ENCODE data around the gene CUL9. TPM values are rescaled to one million over a fixed set of nuclear protein-coding genes. Genes with fewer than 3 reads are reported as not detected.

CUL9 gene
- total RNA-seq, 1 donor from 2014 or later, result 70.8 TPM

DNA sequence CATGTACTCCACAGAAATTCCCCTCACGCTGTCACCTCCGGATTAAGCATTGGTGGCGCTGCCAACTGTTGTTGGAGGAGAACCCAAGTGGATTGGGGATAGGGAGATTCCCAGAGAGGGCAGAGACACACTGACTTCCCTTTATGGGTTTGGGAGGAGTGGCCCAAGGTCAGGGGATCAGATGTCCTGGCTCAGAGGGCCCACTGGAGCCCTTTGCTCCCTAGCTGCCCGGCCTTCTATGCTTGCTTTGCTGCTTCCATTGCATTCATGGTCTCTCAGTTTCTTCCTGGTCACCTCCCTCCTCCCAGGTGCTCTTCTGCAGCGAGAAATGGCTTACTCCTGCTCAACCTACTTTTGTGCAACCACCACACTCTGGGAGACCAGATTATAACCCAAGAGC is 14.3 kb downstream of the CUL9 start:
- Mint-ChIP-seq H3K27me3 (no peaks in the 10 kb centered on the region), H3K4me1 (no peaks in the 10 kb centered on the region), H3K4me3 (no peak overlapping the region), H3K36me3 (ENCODE audit: low read depth) (peaks cover 78% of the 10 kb centered on the region), H3K9me3 (no peaks in the 10 kb centered on the region), H3K27ac (no peak overlapping the region)
- CTCF ChIA-PET, result no interaction called here
- intact Hi-C loops (cut with micrococcal nuclease), result no loop called here
- ATAC-seq (ENCODE audit: low read depth) (no peak), DNase-seq (no peak)
- POLR2A ChIA-PET, result no interaction called here
- TF ChIP-seq, protein P1, sequence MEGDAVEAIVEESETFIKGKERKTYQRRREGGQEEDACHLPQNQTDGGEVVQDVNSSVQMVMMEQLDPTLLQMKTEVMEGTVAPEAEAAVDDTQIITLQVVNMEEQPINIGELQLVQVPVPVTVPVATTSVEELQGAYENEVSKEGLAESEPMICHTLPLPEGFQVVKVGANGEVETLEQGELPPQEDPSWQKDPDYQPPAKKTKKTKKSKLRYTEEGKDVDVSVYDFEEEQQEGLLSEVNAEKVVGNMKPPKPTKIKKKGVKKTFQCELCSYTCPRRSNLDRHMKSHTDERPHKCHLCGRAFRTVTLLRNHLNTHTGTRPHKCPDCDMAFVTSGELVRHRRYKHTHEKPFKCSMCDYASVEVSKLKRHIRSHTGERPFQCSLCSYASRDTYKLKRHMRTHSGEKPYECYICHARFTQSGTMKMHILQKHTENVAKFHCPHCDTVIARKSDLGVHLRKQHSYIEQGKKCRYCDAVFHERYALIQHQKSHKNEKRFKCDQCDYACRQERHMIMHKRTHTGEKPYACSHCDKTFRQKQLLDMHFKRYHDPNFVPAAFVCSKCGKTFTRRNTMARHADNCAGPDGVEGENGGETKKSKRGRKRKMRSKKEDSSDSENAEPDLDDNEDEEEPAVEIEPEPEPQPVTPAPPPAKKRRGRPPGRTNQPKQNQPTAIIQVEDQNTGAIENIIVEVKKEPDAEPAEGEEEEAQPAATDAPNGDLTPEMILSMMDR (IDR thresholded peaks at IDR 0.05), result no peak

DNA sequence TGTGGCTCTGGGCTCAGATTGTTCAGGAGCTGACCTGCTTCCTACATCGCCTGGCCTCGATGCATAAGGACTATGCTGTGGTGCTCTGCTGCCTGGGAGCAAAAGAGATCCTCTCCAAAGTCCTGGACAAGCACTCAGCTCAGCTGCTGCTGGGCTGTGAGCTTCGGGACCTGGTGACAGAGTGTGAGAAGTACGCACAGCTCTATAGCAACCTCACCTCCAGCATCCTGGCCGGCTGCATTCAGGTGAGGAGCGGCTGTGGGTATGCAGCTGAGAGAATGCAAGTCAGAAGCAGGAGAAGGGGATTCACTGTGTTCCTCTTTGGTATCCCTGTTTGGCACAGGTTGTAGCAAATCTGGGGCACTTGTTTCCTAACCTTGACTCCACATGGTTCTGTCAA is 17.9 kb downstream of the CUL9 start:
- Mint-ChIP-seq H3K4me1 (no peaks in the 10 kb centered on the region), H3K27ac (no peak overlapping the region), H3K27me3 (no peaks in the 10 kb centered on the region), H3K9me3 (no peaks in the 10 kb centered on the region), H3K36me3 (ENCODE audit: low read depth) (peaks cover 77% of the 10 kb centered on the region), H3K4me3 (no peak overlapping the region)
- TF ChIP-seq, protein P1 (IDR thresholded peaks at IDR 0.05), result no peak
- no peak for ATAC-seq (ENCODE audit: low read depth)
- POLR2A ChIA-PET, result no interaction called here
- CTCF ChIA-PET, result no interaction called here
- intact Hi-C loops (cut with micrococcal nuclease), result no loop called here
- DNase-seq, result no peak

DNA sequence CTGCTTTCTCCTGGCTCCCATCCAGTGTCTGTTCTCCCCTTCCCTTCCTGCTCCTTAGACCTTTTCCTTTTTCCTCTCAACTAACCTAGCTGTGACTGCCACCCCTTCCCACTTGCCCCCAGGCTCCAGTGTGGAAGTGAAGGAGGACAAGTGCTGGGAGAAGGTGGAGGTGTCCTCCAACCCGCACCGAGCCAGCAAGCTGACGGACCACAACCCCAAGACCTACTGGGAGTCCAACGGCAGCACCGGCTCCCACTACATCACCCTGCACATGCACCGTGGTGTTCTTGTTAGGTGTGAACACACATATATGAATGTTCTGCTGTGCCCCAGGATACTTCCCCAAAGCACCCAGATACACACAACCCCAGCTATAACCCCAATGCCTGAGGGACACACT is 18.5 kb downstream of the CUL9 start:
- intact Hi-C loops (cut with micrococcal nuclease), result no loop called here
- Mint-ChIP-seq H3K27ac (no peak overlapping the region), H3K9me3 (no peaks in the 10 kb centered on the region), H3K4me3 (no peak overlapping the region), H3K36me3 (ENCODE audit: low read depth) (peaks cover 75% of the 10 kb centered on the region), H3K4me1 (no peaks in the 10 kb centered on the region), H3K27me3 (no peaks in the 10 kb centered on the region)
- ChIA-PET POLR2A (interaction anchor here (0.6 kb wide), 2 partner anchors 9 to 1019 kb away, joined by 4 to 8 read pairs; no protein-coding TSS in a partner anchor), CTCF (no interaction called here)
- DNase-seq (no peak), ATAC-seq (ENCODE audit: low read depth) (no peak)
- TF ChIP-seq, protein P1 (IDR thresholded peaks at IDR 0.05), result no peak

DNA sequence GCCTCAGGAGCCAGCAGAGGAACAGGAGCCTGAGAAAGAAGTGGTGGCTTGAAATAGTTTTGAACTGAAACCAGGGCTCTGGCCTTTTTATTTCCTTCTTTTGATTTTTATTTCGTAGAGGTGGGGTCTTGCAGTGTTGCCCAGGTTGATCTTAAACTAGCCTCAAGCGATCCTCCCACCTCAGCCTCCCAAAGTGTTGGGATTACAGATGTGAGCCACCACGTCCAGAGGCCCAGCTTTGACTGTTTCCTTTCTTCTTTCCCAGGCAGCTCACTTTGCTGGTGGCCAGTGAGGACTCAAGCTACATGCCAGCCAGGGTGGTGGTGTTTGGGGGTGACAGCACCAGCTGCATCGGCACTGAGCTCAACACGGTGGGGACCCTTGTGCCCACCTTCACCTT is 20.5 kb downstream of the CUL9 start:
- POLR2A ChIA-PET, result interaction anchor here (0.5 kb wide), 1 partner anchor 25 kb away, joined by 3 read pairs; no protein-coding TSS in a partner anchor
- Mint-ChIP-seq H3K9me3 (no peaks in the 10 kb centered on the region), H3K27ac (no peak overlapping the region), H3K4me3 (no peak overlapping the region), H3K27me3 (no peaks in the 10 kb centered on the region), H3K4me1 (no peaks in the 10 kb centered on the region), H3K36me3 (ENCODE audit: low read depth) (peaks cover 72% of the 10 kb centered on the region)
- DNase-seq (no peak), ATAC-seq (ENCODE audit: low read depth) (no peak)
- TF ChIP-seq, protein P1 (IDR thresholded peaks at IDR 0.05), result no peak
- intact Hi-C loops (cut with micrococcal nuclease), result no loop called here
- CTCF ChIA-PET, result no interaction called here

DNA sequence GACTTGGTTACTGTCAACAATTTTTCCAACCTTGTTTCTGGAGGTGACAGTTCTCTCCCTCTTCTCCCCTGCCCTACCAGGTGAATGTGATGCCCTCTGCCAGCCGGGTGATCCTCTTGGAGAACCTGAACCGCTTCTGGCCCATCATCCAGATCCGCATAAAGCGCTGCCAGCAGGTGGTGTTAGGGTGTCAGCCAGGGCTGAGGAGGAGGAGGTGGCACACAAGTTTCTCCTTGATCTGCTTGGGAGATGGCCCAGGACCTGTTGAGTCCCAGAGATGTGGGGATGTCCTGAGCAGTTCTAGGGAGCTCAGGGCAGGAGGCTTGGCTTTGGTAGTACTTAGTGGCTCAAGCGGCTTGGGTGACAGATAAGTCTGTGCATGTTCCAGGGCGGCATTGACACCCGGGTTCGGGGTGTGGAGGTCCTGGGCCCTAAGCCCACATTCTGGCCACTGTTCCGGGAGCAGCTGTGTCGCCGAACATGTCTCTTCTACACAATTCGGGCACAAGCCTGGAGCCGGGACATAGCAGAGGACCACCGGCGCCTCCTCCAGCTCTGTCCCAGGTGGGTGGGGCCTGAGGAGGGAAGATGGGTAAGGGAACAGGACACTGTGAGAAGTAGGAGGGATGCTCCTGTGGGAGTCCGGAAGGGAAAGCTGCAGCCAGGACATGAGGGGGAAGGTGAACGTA is 21.2 kb downstream of the CUL9 start:
- TF ChIP-seq, protein P1 (IDR thresholded peaks at IDR 0.05), result no peak
- ChIA-PET POLR2A (interaction anchor here (0.5 to 0.6 kb wide), 2 partner anchors 22 to 24 kb away, joined by 3 to 8 read pairs; no protein-coding TSS in a partner anchor), CTCF (no interaction called here)
- H3K27me3 Mint-ChIP-seq, result no peaks in the 10 kb centered on the region
- no peak overlapping the region for H3K27ac Mint-ChIP-seq
- ATAC-seq (ENCODE audit: low read depth), result no peak
- H3K4me3 Mint-ChIP-seq, result no peak overlapping the region
- H3K9me3 Mint-ChIP-seq, result no peaks in the 10 kb centered on the region
- peaks cover 70% of the 10 kb centered on the region for H3K36me3 Mint-ChIP-seq (ENCODE audit: low read depth)
- DNase-seq, result no peak
- intact Hi-C loops (cut with micrococcal nuclease), result no loop called here
- no peaks in the 10 kb centered on the region for H3K4me1 Mint-ChIP-seq

Data from activated B cell treated with CpG ODN at 0.5 μM for 24 hours (primary cell).